DMS 273 treated with DMSO at 0.1 percent for 48 hours (cell line): ENCODE data around the gene ARPC3.
A peak's percentile ranks its signal among the peaks of the same experiment; 100 is the strongest.
"Not testable (repeated sequence)": the region's sequence is repeated elsewhere in the genome, so short reads cannot be mapped to it uniquely, and the experiment has no call there.

Source experiments
- DNase-seq: peaks from one replicate; lab custom pipeline; 2025; lab: John Stamatoyannopoulos, UW

Gene ARPC3

DNA sequence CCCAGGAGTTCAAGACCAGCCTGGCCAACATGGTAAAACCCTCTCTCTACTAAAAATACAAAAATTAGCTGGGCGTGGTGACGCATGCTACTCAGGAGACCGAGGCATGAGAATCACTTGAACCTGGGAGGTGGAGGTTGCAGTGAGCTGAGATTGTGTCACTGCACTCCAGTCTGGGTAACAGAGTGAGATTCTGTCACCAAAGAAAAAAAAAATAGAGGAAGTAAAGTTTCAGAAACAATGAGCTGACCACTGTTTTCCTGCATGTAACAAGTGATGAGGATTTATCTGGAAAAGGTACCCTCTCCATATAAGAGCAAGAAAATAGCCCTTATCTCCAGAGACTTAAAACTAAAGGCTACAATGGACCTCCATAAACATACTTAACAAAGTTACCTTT is 33.0 kb downstream of the ARPC3 start:
- not testable (repeated sequence) for DNase-seq

DNA sequence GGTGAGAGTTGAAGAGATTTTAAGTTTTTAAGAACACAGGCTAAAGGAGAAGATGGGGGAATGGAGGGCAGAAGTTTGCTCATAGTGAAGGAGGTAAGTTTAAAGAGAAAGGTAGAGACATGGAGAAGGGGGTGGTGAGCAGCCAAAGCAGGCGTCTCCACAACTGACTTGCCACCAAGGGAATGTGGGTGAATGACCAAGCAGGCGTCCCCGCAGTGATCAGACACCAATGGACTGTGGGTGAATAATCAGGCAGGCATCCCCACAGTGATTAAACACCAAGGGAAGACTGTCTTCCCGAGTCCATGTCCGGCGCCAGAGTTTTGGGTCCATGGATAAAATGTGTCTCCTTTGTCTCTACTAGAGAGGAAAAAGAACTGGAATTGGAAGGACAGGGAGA is 40.1 kb downstream of the ARPC3 start:
- not testable (repeated sequence) for DNase-seq

DNA sequence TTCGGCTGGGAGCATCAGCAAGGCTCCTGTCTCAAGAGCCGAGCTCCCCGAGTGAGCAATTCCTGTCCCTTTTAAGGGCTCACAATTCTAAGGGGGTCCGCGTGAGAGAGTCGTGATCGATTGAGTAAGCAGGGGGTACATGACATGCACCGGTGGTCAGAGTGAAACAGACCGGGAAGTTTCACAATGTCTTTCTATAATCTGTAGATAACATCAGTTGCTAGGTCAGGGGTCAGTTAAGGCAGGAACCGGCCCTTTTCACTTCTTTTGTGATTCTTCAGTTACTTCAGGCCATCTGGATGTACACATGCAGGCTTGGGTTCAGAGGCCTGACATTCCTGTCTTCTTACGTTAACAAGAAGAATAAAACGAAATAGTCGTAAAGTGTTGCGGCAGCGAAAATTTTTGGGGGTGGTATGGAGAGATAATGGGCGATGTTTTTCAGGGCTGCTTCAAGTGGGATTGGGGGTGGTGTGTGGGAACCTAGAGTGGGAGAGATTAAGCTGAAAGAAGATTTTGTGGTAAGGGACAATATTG is 44.9 kb downstream of the ARPC3 start:
- not testable (repeated sequence) for DNase-seq

- peak; percentile 51 for DNase-seq
These were observed 46.0 kb downstream of the ARPC3 start for GRCh38 chr12:110403976-110404682.

DNA sequence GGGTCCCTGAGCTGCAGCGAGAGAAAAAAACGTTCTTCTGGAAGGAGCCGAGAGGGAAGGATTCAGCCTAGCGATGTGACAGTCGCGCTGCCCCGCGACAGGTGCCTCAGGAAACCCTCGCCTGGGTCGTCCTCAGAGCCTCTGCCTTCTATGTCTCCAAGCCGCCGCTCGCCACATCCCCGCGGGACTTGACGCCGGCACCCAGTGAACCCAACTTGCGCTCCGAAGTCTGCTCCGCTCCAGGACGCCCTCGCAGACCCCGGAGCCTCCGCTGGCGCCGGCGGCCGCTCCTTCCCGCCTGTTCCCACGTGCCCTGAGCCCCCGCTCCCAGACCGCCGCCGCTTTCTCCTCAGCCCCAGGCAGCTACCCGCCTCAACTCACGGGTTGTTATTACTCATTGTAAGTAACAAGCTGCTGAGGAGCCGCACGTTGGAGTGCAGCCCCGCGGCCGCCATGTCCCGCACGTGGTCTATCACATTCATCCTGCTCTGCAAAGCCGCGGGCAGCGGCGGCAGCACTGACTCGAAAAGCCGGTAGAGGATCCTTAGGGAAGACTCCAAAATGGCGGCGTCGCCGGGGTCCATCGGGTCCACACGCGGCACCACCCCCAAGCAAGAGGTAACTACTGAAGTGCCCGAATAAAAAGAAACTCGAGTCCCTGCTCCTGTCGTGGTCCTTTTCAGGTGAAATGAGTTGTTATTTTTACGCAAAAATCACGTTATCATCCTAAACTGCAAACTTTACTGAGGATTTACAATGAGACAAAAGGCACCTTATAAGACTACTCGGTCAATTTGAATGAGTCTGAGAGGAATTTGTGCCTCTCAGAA is 46.8 kb downstream of the ARPC3 start, which contains the start of gene ANAPC7:
ANAPC7 (minus strand) TSS at position 563 of the 830 bp plus-strand sequence; CDS start at position 482, 81 bp downstream.
- peak; percentile 78 for DNase-seq
